Loucy (cell line): ENCODE results near the gene ZNF385C.
A peak's percentile ranks its signal among the peaks of the same experiment; 100 is the strongest.

ENCODE experiments used
- H2AFZ ChIP-seq: fragments of 200-600 bp; sonication (generic); 2 replicates; pipeline ENCODE4 v1.6.0; 2016; ENCODE audit warnings: antibody characterized with exemption, mild to moderate bottlenecking, low read length, moderate library complexity
- H3F3A ChIP-seq: fragments of 200-600 bp; 2 replicates; pipeline ENCODE4 v1.6.0; 2016; ENCODE audit warnings: antibody characterized with exemption, low read depth, mild to moderate bottlenecking
- H3K27me3 ChIP-seq: fragments of 200-600 bp; sonication (generic); 2 replicates; pipeline ENCODE4 v1.6.1; 2014; ENCODE audit warnings: low read length, mild to moderate bottlenecking; ENCODE audit not compliant: insufficient read depth, poor library complexity, severe bottlenecking
- H3K36me3 ChIP-seq: fragments of 200-600 bp; sonication (generic); 2 replicates; pipeline ENCODE4 v1.6.1; 2016; ENCODE audit warnings: low read length; ENCODE audit not compliant: insufficient read depth
- H3K4me1 ChIP-seq: fragments of 200-600 bp; sonication (generic); 2 replicates; pipeline ENCODE4 v1.5.1; 2014; ENCODE audit warnings: low read length, mild to moderate bottlenecking; ENCODE audit not compliant: insufficient read depth, poor library complexity, severe bottlenecking
- H3K4me2 ChIP-seq: fragments of 200-600 bp; sonication (generic); 2 replicates; pipeline ENCODE4 v1.6.0; 2014; ENCODE audit warnings: antibody characterized with exemption, low read length, low read depth, mild to moderate bottlenecking; ENCODE audit not compliant: poor library complexity, severe bottlenecking
- H3K4me3 ChIP-seq: fragments of 200-600 bp; sonication (generic); 2 replicates; pipeline ENCODE4 v1.5.1; 2014; ENCODE audit warnings: low read length, mild to moderate bottlenecking, mixed read lengths; ENCODE audit not compliant: poor library complexity, severe bottlenecking
- H3K79me2 ChIP-seq: fragments of 200-600 bp; sonication (generic); 2 replicates; pipeline ENCODE4 v1.6.1; 2014; ENCODE audit warnings: low read length; ENCODE audit not compliant: insufficient read depth
- H3K9ac ChIP-seq: fragments of 200-600 bp; sonication (generic); 2 replicates; pipeline ENCODE4 v1.6.0; 2014; ENCODE audit warnings: mild to moderate bottlenecking, low read depth, low read length, moderate library complexity; ENCODE audit not compliant: poor library complexity, severe bottlenecking
- H3K9me2 ChIP-seq: fragments of 200-600 bp; sonication (generic); replicated peaks from 2 replicates; pipeline ENCODE4 v1.6.1; 2016; ENCODE audit warnings: low read depth, low read length, mixed read lengths
- H3K9me3 ChIP-seq: fragments of 200-600 bp; sonication (generic); 2 replicates; pipeline ENCODE4 v1.6.1; 2014; ENCODE audit warnings: mild to moderate bottlenecking, antibody characterized with exemption, low read length, low read depth; ENCODE audit not compliant: insufficient read depth
- H4K20me1 ChIP-seq: fragments of 200-600 bp; sonication (generic); 2 replicates; pipeline ENCODE4 v1.6.0; 2014; ENCODE audit warnings: antibody characterized with exemption, low read length, mild to moderate bottlenecking; ENCODE audit not compliant: insufficient read depth, poor library complexity, severe bottlenecking
- EZH2phosphoT487 ChIP-seq: fragments of 200-600 bp; IDR thresholded peaks from 2 replicates; pipeline ENCODE4 v1.6.1; 2018; ENCODE audit warnings: antibody characterized with exemption, mild to moderate bottlenecking, moderate library complexity, borderline replicate concordance
- TF ChIP-seq, protein P1 (sequence below): fragments of 200-600 bp; sonication (generic); conservative IDR thresholded peaks from 2 replicates; pipeline ENCODE4 v1.5.1; 2014; ENCODE audit warnings: mild to moderate bottlenecking, antibody characterized with exemption, low read length

The ZNF385C gene

DNA sequence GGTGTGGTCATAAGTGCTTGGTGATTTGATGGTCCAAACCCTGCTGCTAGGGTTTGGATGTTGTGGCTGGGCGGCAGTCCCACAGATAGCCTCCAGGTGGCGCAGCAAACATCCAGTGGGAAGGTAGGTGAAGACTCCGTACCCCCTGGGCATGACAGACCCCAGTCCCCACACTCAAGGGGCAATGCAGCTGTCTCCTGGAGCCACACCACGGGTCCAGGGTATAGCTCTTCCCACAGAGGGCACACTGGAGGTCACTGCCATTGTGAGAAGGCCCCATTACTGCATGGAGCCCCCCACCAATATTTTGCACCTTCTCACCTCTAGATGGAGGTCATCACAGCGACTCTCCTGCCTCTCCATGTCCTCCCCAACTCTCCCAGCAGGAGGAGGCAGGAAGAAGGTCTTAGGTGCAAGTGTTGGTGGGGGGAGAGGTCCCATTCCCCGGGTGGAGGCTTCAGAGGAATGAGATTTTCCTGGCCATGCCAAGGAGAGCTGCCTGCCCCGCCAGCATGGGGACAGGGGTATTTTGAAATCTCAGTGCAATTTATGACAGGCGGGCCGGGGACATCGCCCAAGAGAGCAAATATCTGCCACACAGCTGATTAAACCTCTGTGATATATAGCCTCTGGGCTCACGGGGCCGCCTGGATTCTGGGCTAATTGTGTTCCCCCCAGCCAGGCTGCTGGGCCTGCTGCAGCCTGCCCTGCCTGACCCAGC, 30.7 kb downstream of the ZNF385C start:
- Histone ChIP-seq H3K4me3 (no peak overlapping the region), H4K20me1 (no peaks in the 10 kb centered on the region), H3K9me3 (no peaks in the 10 kb centered on the region), H3K27me3 (no peaks in the 10 kb centered on the region), H3K4me2 (no peak overlapping the region), H3F3A (no peaks in the 10 kb centered on the region), H3K9me2 (no peaks in the 10 kb centered on the region), H3K4me1 (peaks cover 22% of the 10 kb centered on the region), H3K9ac (no peak overlapping the region), H3K36me3 (no peaks in the 10 kb centered on the region), H3K79me2 (peaks cover 3% of the 10 kb centered on the region; the same call in 1 of the 2 replicates), H2AFZ (no peak overlapping the region; the same call in 1 of the 2 replicates)
- TF ChIP-seq, protein P1, sequence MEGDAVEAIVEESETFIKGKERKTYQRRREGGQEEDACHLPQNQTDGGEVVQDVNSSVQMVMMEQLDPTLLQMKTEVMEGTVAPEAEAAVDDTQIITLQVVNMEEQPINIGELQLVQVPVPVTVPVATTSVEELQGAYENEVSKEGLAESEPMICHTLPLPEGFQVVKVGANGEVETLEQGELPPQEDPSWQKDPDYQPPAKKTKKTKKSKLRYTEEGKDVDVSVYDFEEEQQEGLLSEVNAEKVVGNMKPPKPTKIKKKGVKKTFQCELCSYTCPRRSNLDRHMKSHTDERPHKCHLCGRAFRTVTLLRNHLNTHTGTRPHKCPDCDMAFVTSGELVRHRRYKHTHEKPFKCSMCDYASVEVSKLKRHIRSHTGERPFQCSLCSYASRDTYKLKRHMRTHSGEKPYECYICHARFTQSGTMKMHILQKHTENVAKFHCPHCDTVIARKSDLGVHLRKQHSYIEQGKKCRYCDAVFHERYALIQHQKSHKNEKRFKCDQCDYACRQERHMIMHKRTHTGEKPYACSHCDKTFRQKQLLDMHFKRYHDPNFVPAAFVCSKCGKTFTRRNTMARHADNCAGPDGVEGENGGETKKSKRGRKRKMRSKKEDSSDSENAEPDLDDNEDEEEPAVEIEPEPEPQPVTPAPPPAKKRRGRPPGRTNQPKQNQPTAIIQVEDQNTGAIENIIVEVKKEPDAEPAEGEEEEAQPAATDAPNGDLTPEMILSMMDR: peak; percentile 98
- no peak for TF ChIP-seq EZH2phosphoT487

GRCh38 chr17:42065201-42065600, 33.1 kb downstream of the ZNF385C start:
- no peak overlapping the region for H2AFZ ChIP-seq
- H3K79me2 ChIP-seq: no peaks in the 10 kb centered on the region
- no peak overlapping the region for H3K9ac ChIP-seq
- no peak overlapping the region for H3K4me2 ChIP-seq
- peaks cover 9% of the 10 kb centered on the region for H3K4me1 ChIP-seq
- no peaks in the 10 kb centered on the region for H3K27me3 ChIP-seq
- no peaks in the 10 kb centered on the region for H4K20me1 ChIP-seq
- no peak for TF ChIP-seq EZH2phosphoT487
- TF ChIP-seq, protein P1: no peak
- no peaks in the 10 kb centered on the region for H3F3A ChIP-seq
- H3K9me3 ChIP-seq: no peaks in the 10 kb centered on the region
- H3K4me3 ChIP-seq: no peak overlapping the region
- H3K36me3 ChIP-seq: no peaks in the 10 kb centered on the region
- H3K9me2 ChIP-seq: no peaks in the 10 kb centered on the region

DNA sequence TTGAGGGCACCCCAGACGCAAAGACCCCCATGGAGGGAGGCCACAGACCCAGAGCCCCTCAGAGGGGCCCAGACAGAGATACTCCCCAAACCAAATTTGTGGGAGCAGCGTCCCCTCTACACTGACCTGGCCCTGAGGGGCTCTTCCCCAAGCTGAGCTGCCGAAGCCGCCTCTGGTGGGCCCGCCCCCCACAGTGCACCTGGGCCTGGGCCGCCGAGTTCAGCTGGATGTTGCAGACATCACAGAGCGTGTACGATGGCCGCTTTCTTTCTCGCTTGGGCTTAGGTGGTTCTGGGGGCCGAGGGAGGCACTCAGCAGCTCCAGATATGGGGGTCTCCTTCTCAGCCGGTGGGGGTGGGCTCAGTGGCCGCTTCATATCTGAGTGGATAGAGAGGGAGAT, 35.6 kb downstream of the ZNF385C start:
- H2AFZ ChIP-seq: no peak overlapping the region
- H3K9me3 ChIP-seq: no peaks in the 10 kb centered on the region
- no peaks in the 10 kb centered on the region for H3K36me3 ChIP-seq
- no peaks in the 10 kb centered on the region for H3K9me2 ChIP-seq
- no peak overlapping the region for H3K4me3 ChIP-seq
- TF ChIP-seq EZH2phosphoT487: no peak
- TF ChIP-seq, protein P1: no peak
- H3K4me1 ChIP-seq: peaks cover 14% of the 10 kb centered on the region
- H3K4me2 ChIP-seq: no peak overlapping the region
- H4K20me1 ChIP-seq: no peaks in the 10 kb centered on the region
- H3K79me2 ChIP-seq: no peaks in the 10 kb centered on the region
- H3K9ac ChIP-seq: no peak overlapping the region
- H3F3A ChIP-seq: no peaks in the 10 kb centered on the region
- H3K27me3 ChIP-seq: no peaks in the 10 kb centered on the region
